HG03521 (cell line): ENCODE results near the gene CSPG4.
"Not testable (repeated sequence)": the region's sequence is repeated elsewhere in the genome, so short reads cannot be mapped to it uniquely, and the experiment has no call there.

Experiments used
- ATAC-seq: cut with Tn5 transposase; IDR thresholded peaks from one replicate; pipeline ENCODE4 v1.9.1; 2021; ENCODE audit warnings: mild to moderate bottlenecking, moderate library complexity; ENCODE audit not compliant: unreplicated experiment

CSPG4 gene

GRCh38 chr15:75725006-75725718 lies 12.5 kb upstream of the CSPG4 start:
- no peak for ATAC-seq

GRCh38 chr15:75723847-75724660 lies 11.4 kb upstream of the CSPG4 start:
- ATAC-seq, result no peak

- no peak for ATAC-seq
Observed at GRCh38 chr15:75723171-75723846, 10.7 kb upstream of the CSPG4 start.

- ATAC-seq, result no peak
Observed at GRCh38 chr15:75721923-75722870, 9.5 kb upstream of the CSPG4 start.

- ATAC-seq, result no peak
Observed at GRCh38 chr15:75721480-75721922, 8.9 kb upstream of the CSPG4 start.

GRCh38 chr15:75720787-75721479 lies 8.3 kb upstream of the CSPG4 start:
- ATAC-seq, result no peak

GRCh38 chr15:75720297-75720696 lies 7.6 kb upstream of the CSPG4 start:
- no peak for ATAC-seq

GRCh38 chr15:75718328-75718727 lies 5.7 kb upstream of the CSPG4 start:
- ATAC-seq, result no peak

GRCh38 chr15:75717001-75717400 lies 4.4 kb upstream of the CSPG4 start:
- not testable (repeated sequence) for ATAC-seq

- ATAC-seq, result not testable (repeated sequence)
Observed at GRCh38 chr15:75716249-75716950, 3.8 kb upstream of the CSPG4 start.

- ATAC-seq, result not testable (repeated sequence)
Observed at GRCh38 chr15:75715312-75715832, 2.7 kb upstream of the CSPG4 start.

GRCh38 chr15:75714195-75714594 lies 1.5 kb upstream of the CSPG4 start:
- no peak for ATAC-seq

- no peak for ATAC-seq
Observed at GRCh38 chr15:75713338-75713895, 769 bp upstream of the CSPG4 start.

- not testable (repeated sequence) for ATAC-seq
Observed at GRCh38 chr15:75711495-75711894, 1.2 kb downstream of the CSPG4 start.

- not testable (repeated sequence) for ATAC-seq
Observed at GRCh38 chr15:75710874-75711273, 1.8 kb downstream of the CSPG4 start.

GRCh38 chr15:75709458-75709857 lies 3.2 kb downstream of the CSPG4 start:
- not testable (repeated sequence) for ATAC-seq

- ATAC-seq, result no peak
Observed at GRCh38 chr15:75706682-75706954, 6.0 kb downstream of the CSPG4 start.

- ATAC-seq, result no peak
Observed at GRCh38 chr15:75705854-75706681, 6.6 kb downstream of the CSPG4 start.
